LNCaP clone FGC (cell line): ENCODE data around the gene TIE1.

ENCODE experiments used
- DNase-seq: peaks from one replicate; pipeline ENCODE4 v3.0.0-alpha.2; 2011; ENCODE audit warnings: low read depth
- H3K4me3 ChIP-seq: 2 replicates; pipeline ENCODE4 v1.5.1; 2011; ENCODE audit warnings: mild to moderate bottlenecking, low read depth, low read length, control low read depth
- CTCF ChIP-seq: IDR thresholded peaks from 2 replicates; pipeline ENCODE4 v1.5.1; 2012; ENCODE audit warnings: mild to moderate bottlenecking; ENCODE audit not compliant: control insufficient read depth, insufficient read depth; ENCODE audit errors: extremely low read depth

TIE1 gene

GRCh38 chr1:43256675-43257570 is 43.9 kb upstream of the TIE1 start:
- DNase-seq, result peak; percentile 79
- TF ChIP-seq CTCF, result no peak
- no peak overlapping the region for H3K4me3 ChIP-seq

GRCh38 chr1:43258370-43258769 is 42.4 kb upstream of the TIE1 start:
- no peak for DNase-seq
- TF ChIP-seq CTCF, result no peak
- no peak overlapping the region for H3K4me3 ChIP-seq

- DNase-seq, result peak; percentile 76
- no peak for TF ChIP-seq CTCF
- H3K4me3 ChIP-seq, result no peak overlapping the region
These were observed 35.4 kb upstream of the TIE1 start for GRCh38 chr1:43265431-43265830.

DNA sequence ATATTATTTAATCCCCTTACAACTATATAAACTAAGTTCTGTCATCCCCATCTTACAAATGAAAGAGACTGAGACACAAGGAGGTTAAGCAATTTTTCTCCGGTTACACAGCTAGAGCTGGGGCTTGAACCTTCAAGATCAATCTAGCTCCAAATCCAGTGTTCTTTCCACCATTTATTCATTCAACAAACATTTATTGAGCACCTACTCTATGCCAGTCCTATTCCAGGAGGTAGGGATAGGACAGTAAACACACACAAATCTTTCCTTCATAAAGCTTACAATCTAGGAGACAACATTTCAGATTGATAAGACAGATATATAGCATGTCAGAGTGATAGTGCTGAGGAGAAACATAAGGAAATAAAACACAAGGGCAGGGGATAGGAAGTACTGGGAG is 33.9 kb upstream of the TIE1 start:
- no peak for DNase-seq
- TF ChIP-seq CTCF, result no peak
- H3K4me3 ChIP-seq, result no peak overlapping the region

DNA sequence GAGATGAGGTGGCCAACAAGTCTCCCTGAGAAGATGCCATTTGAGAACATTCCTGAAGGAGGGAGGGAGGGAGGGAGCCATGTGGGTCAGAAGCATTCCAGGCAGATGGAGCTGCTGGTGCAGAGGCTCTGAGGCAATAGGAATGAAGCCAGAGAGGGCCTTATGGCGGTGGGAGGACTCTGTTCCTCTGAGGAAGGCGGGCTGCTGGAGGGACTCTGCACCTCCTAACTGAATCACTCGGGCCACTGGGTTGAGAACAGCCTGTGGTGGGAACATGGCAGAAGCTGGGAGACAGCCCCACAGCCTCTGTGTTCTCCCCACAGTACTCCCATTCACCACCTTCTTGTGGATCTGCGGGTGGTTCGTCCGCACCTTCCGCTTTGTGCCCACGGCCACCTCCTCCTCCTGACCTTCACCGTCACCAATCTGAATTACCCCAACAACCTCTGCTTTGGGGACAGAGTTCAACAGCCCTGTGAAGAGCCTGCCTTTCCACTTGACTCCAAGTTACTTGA is 33.4 kb upstream of the TIE1 start:
- DNase-seq, result no peak
- no peak overlapping the region for H3K4me3 ChIP-seq
- no peak for TF ChIP-seq CTCF

GRCh38 chr1:43267818-43268425 is 32.9 kb upstream of the TIE1 start:
- DNase-seq, result no peak
- TF ChIP-seq CTCF, result no peak
- H3K4me3 ChIP-seq, result no peak overlapping the region
